PC-3 (cell line): ENCODE measurements around the gene SOX5. TPM values are rescaled to one million over a fixed set of nuclear protein-coding genes. Genes with fewer than 3 reads are reported as not detected.

Source experiments
- ATAC-seq: fragments of 200-7000 bp; cut with Tn5 transposase; 2 replicates; pipeline ENCODE4 v1.9.1; 2020; ENCODE audit warnings: mild to moderate bottlenecking, moderate library complexity
- BruUV-seq: library from RNA; stranded (reverse); fragments of 400-500 nt; replicated peaks from 2 replicates; lab custom pipeline; 2021; lab: Mats Ljungman, UMichigan
- CTCF ChIA-PET: fragments of 300-600 bp; sonication (Branson Sonifier 250); formaldehyde crosslinking; loops from one replicate; lab custom pipeline; 2022; ENCODE audit warnings: antibody characterized with exemption; lab: Charles Lee
- POLR2A ChIA-PET: fragments of 300-600 bp; sonication (Branson Sonifier 250); formaldehyde crosslinking; loops from one replicate; lab custom pipeline; 2022; ENCODE audit warnings: antibody characterized with exemption; ENCODE audit not compliant: unreplicated experiment; lab: Charles Lee
- DNase-seq: peaks from one replicate; pipeline ENCODE4 v3.0.0-alpha.2; 2015
- H2AFZ ChIP-seq: fragments of 300-600 bp; sonication (generic); 2 replicates; pipeline ENCODE4 v1.6.0; 2016; ENCODE audit warnings: antibody characterized with exemption, low read length
- H3F3A ChIP-seq: fragments of 300-600 bp; sonication (generic); one replicate; pipeline ENCODE4 v1.6.0; 2017; ENCODE audit warnings: antibody characterized with exemption, low read length, control low read depth, mild to moderate bottlenecking; ENCODE audit not compliant: unreplicated experiment
- H3K27ac ChIP-seq: fragments of 300-600 bp; sonication (generic); 2 replicates; pipeline ENCODE4 v1.5.1; 2016; ENCODE audit warnings: mild to moderate bottlenecking, low read length
- H3K27me3 ChIP-seq: fragments of 300-600 bp; sonication (generic); 2 replicates; pipeline ENCODE4 v1.6.1; 2016; ENCODE audit warnings: low read length, mixed read lengths
- H3K36me3 ChIP-seq: fragments of 300-600 bp; sonication (generic); 2 replicates; pipeline ENCODE4 v1.6.1; 2016; ENCODE audit warnings: low read depth, mixed run types, low read length, mixed read lengths
- H3K4me1 ChIP-seq: fragments of 300-600 bp; sonication (generic); 2 replicates; pipeline ENCODE4 v1.5.1; 2016; ENCODE audit warnings: low read length; ENCODE audit not compliant: insufficient read depth
- H3K4me2 ChIP-seq: fragments of 300-600 bp; sonication (generic); 2 replicates; pipeline ENCODE4 v1.6.0; 2016; ENCODE audit warnings: low read length
- H3K4me3 ChIP-seq: fragments of 300-600 bp; sonication (generic); 2 replicates; pipeline ENCODE4 v1.5.1; 2016; ENCODE audit warnings: mild to moderate bottlenecking, low read length, mixed read lengths
- H3K79me2 ChIP-seq: fragments of 300-600 bp; sonication (generic); 2 replicates; pipeline ENCODE4 v1.6.1; 2017; ENCODE audit warnings: low read length, mixed read lengths
- H3K9ac ChIP-seq: fragments of 300-600 bp; sonication (generic); 2 replicates; pipeline ENCODE4 v1.6.0; 2016; ENCODE audit warnings: mild to moderate bottlenecking, low read length
- H3K9me2 ChIP-seq: fragments of 300-600 bp; sonication (generic); replicated peaks from 2 replicates; pipeline ENCODE4 v1.6.1; 2016; ENCODE audit warnings: mixed run types, low read length, mixed read lengths
- H3K9me3 ChIP-seq: fragments of 300-600 bp; sonication (generic); 2 replicates; pipeline ENCODE4 v1.6.1; 2016; ENCODE audit warnings: low read length, mixed read lengths
- H4K20me1 ChIP-seq: fragments of 300-600 bp; sonication (generic); 2 replicates; pipeline ENCODE4 v1.6.1; 2016; ENCODE audit warnings: low read length, mixed read lengths
- EZH2 ChIP-seq: fragments of 300-600 bp; sonication (generic); IDR thresholded peaks from one replicate; pipeline ENCODE4 v1.6.1; 2017; ENCODE audit warnings: antibody characterized with exemption, mild to moderate bottlenecking, low read length; ENCODE audit not compliant: unreplicated experiment
- EZH2phosphoT487 ChIP-seq: fragments of 300-600 bp; sonication (generic); IDR thresholded peaks from 2 replicates; pipeline ENCODE4 v1.6.1; 2018; ENCODE audit warnings: mild to moderate bottlenecking, antibody characterized with exemption, low read length, borderline replicate concordance
- intact Hi-C: fragments of 100-400 bp; cut with micrococcal nuclease; formaldehyde crosslinking; loops from 2 replicates; pipeline ENCODE4 v1.9.0; 2023
- total RNA-seq: library from RNA; depleted of rRNA; stranded (reverse); fragments of >200 nt; gene quantifications from 2 replicates; pipeline ENCODE4 v1.2.3, GENCODE V29; 2014
- TF ChIP-seq, protein P1 (sequence below): fragments of 300-600 bp; sonication (generic); conservative IDR thresholded peaks from 2 replicates; pipeline ENCODE4 v1.5.1; 2017; ENCODE audit warnings: antibody characterized with exemption, low read depth, mild to moderate bottlenecking, low read length

Gene SOX5
- total RNA-seq, 1 experiment from 2014 or later: not detected

DNA sequence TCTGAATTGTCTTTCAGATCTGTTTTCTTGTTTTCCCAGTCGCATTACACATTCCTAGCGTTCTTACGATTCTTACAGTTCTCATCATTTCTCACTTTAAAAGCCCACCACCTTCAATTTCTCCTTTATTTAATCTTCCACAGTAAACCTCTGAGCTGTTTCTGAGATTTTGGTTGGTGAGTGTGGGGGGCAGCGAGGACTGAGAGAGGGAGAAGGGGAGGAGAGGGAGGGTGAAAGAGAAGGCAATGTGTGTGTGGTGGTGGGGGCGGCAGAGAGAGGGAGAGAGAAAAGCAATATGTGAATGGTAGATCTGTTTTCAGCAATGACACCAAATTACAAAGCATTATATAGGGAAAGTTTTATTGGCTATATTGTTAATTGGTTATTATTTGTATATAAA, 282.6 kb downstream of the SOX5 start:
- Histone ChIP-seq H3K9ac (no peak overlapping the region), H3K36me3 (no peaks in the 10 kb centered on the region), H3K4me3 (no peak overlapping the region), H3K27ac (no peak overlapping the region), H3F3A (no peaks in the 10 kb centered on the region), H4K20me1 (no peaks in the 10 kb centered on the region), H3K4me1 (no peaks in the 10 kb centered on the region), H3K79me2 (no peaks in the 10 kb centered on the region), H3K9me2 (no peaks in the 10 kb centered on the region), H3K4me2 (no peak overlapping the region), H3K27me3 (peaks cover 10% of the 10 kb centered on the region), H3K9me3 (no peaks in the 10 kb centered on the region), H2AFZ (no peak overlapping the region)
- no TSS peak for BruUV-seq
- ATAC-seq: no peak
- intact Hi-C loops: no loop called here
- POLR2A ChIA-PET: no interaction called here
- TF ChIP-seq, protein P1, sequence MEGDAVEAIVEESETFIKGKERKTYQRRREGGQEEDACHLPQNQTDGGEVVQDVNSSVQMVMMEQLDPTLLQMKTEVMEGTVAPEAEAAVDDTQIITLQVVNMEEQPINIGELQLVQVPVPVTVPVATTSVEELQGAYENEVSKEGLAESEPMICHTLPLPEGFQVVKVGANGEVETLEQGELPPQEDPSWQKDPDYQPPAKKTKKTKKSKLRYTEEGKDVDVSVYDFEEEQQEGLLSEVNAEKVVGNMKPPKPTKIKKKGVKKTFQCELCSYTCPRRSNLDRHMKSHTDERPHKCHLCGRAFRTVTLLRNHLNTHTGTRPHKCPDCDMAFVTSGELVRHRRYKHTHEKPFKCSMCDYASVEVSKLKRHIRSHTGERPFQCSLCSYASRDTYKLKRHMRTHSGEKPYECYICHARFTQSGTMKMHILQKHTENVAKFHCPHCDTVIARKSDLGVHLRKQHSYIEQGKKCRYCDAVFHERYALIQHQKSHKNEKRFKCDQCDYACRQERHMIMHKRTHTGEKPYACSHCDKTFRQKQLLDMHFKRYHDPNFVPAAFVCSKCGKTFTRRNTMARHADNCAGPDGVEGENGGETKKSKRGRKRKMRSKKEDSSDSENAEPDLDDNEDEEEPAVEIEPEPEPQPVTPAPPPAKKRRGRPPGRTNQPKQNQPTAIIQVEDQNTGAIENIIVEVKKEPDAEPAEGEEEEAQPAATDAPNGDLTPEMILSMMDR: no peak
- no peak for TF ChIP-seq EZH2phosphoT487
- no peak for TF ChIP-seq EZH2
- CTCF ChIA-PET: no interaction called here
- no peak for DNase-seq

DNA sequence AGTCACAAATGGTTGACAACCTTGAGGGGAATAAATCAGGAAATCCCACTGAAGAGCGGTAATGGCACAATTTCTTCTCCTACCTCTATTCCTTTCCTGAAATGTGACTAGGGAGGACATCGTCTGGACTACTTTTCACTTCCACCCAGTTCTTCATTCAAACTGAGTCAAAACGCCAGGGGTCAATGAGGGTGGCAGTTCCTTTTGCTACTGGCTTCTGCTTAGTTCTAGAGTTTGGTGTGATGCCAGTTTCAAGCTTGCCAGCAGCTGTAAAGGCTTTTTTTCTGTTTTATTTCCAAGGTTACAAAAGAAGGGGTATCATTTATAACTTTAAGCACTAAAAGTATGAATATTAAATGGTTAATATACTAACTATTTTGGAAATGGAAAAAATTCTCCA, 286.5 kb downstream of the SOX5 start:
- TF ChIP-seq, protein P1: no peak
- no peak for TF ChIP-seq EZH2phosphoT487
- Histone ChIP-seq H3K4me3 (no peak overlapping the region), H4K20me1 (no peaks in the 10 kb centered on the region), H3K4me1 (no peaks in the 10 kb centered on the region), H3F3A (no peaks in the 10 kb centered on the region), H3K27me3 (peaks cover 10% of the 10 kb centered on the region), H2AFZ (no peak overlapping the region), H3K9ac (no peak overlapping the region), H3K9me3 (no peaks in the 10 kb centered on the region), H3K27ac (no peak overlapping the region), H3K36me3 (no peaks in the 10 kb centered on the region), H3K79me2 (no peaks in the 10 kb centered on the region), H3K4me2 (no peak overlapping the region), H3K9me2 (no peaks in the 10 kb centered on the region)
- intact Hi-C loops: no loop called here
- ChIA-PET POLR2A (no interaction called here), CTCF (no interaction called here)
- no TSS peak for BruUV-seq
- ATAC-seq (no peak), DNase-seq (no peak)

DNA sequence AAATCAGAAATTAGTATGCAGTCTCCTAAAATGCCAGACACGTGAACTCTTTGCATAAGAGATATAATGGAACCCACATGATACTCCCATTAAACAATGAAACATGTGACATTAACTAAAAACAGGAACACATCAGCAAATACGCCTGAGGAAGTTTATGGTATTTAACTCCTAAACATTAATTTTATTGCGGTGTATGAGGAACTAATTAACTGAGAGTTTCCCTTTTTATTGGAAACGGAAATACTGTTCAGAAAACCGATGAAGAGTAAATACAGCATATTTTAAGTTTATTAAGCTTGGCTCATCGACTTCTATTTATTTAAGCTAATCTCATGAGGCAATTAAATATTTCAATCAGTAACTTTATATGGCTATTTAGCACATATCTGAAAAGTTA, 290.3 kb downstream of the SOX5 start:
- no peak overlapping the region for H3K27ac ChIP-seq
- H3K9me3 ChIP-seq: no peaks in the 10 kb centered on the region
- ATAC-seq (no peak), DNase-seq (no peak)
- no peaks in the 10 kb centered on the region for H3K79me2 ChIP-seq
- H2AFZ ChIP-seq: no peak overlapping the region
- TF ChIP-seq EZH2 (no peak), EZH2phosphoT487 (no peak)
- TF ChIP-seq, protein P1: no peak
- no peak overlapping the region for H3K9ac ChIP-seq
- H3K4me3 ChIP-seq: no peak overlapping the region
- intact Hi-C loops: no loop called here
- no peaks in the 10 kb centered on the region for H3K27me3 ChIP-seq
- POLR2A ChIA-PET: no interaction called here
- no peak overlapping the region for H3K4me2 ChIP-seq
- H4K20me1 ChIP-seq: no peaks in the 10 kb centered on the region
- no peaks in the 10 kb centered on the region for H3K4me1 ChIP-seq
- no peaks in the 10 kb centered on the region for H3K9me2 ChIP-seq
- CTCF ChIA-PET: no interaction called here
- no peaks in the 10 kb centered on the region for H3F3A ChIP-seq
- H3K36me3 ChIP-seq: no peaks in the 10 kb centered on the region
- BruUV-seq: no TSS peak
